ENCODE results near the gene CYB5D1. TPM values are rescaled to one million over a fixed set of nuclear protein-coding genes. Genes with fewer than 3 reads are reported as not detected.

Gene CYB5D1
- total RNA-seq, 1 donor from 2014 or later, result 21.1 TPM

- FAIRE-seq (no peak), DNase-seq (ENCODE audit: low read depth) (no peak)
- Histone ChIP-seq H3K4me3 (ENCODE audit: insufficient read depth, low read depth, low read length) (no peak overlapping the region), H3K79me2 (ENCODE audit: insufficient read depth, low read length) (peaks cover 20% of the 10 kb centered on the region), H4K20me1 (ENCODE audit: insufficient read depth, low read length) (peaks cover 52% of the 10 kb centered on the region), H2AFZ (ENCODE audit: low read depth, low read length) (no peak overlapping the region), H3K9me3 (ENCODE audit: insufficient read depth, low read depth, low read length) (no peaks in the 10 kb centered on the region), H3K36me3 (ENCODE audit: insufficient read depth, low read length) (peaks cover 11% of the 10 kb centered on the region), H3K27ac (ENCODE audit: low read depth, low read length) (no peak overlapping the region), H3K4me1 (ENCODE audit: insufficient read depth, low read length) (peaks cover 11% of the 10 kb centered on the region), H3K27me3 (ENCODE audit: insufficient read depth, low read length) (no peaks in the 10 kb centered on the region), H3K4me2 (ENCODE audit: low read length) (no peak overlapping the region), H3K9ac (ENCODE audit: low read length) (no peak overlapping the region)
- H3K4me3 Mint-ChIP-seq (ENCODE audit: unreplicated experiment), result peak overlapping the region; percentile 54
- no peaks in the 10 kb centered on the region for H3K27me3 Mint-ChIP-seq (ENCODE audit: low read depth, unreplicated experiment)
- no peaks in the 10 kb centered on the region for H3K9me3 Mint-ChIP-seq (ENCODE audit: unreplicated experiment)
- peaks cover 11% of the 10 kb centered on the region for H3K4me1 Mint-ChIP-seq (ENCODE audit: low read depth, unreplicated experiment)
- TF ChIP-seq EZH2 (IDR thresholded peaks at IDR 0.05; ENCODE audit: insufficient read depth, low read length) (no peak), CTCF (IDR thresholded peaks at IDR 0.05; ENCODE audit: insufficient read depth, low read depth, low read length) (no peak)
- H3K36me3 Mint-ChIP-seq (ENCODE audit: low read depth, unreplicated experiment), result peaks cover 19% of the 10 kb centered on the region
- H3K27ac Mint-ChIP-seq (ENCODE audit: unreplicated experiment), result peak overlapping the region; percentile 58
Measured at GRCh38 chr17:7849751-7850504, 7.9 kb upstream of the CYB5D1 start.

GRCh38 chr17:7850701-7851437 lies 6.9 kb upstream of the CYB5D1 start:
- H3K4me3 Mint-ChIP-seq (ENCODE audit: unreplicated experiment), result peak overlapping the region; percentile 57
- Histone ChIP-seq H3K27me3 (ENCODE audit: insufficient read depth, low read length) (no peaks in the 10 kb centered on the region), H3K4me2 (ENCODE audit: low read length) (no peak overlapping the region), H3K4me3 (ENCODE audit: insufficient read depth, low read depth, low read length) (no peak overlapping the region), H3K9ac (ENCODE audit: low read length) (no peak overlapping the region), H2AFZ (ENCODE audit: low read depth, low read length) (no peak overlapping the region), H3K27ac (ENCODE audit: low read depth, low read length) (no peak overlapping the region), H3K4me1 (ENCODE audit: insufficient read depth, low read length) (peaks cover 15% of the 10 kb centered on the region), H3K9me3 (ENCODE audit: insufficient read depth, low read depth, low read length) (no peaks in the 10 kb centered on the region), H3K79me2 (ENCODE audit: insufficient read depth, low read length) (peaks cover 14% of the 10 kb centered on the region), H3K36me3 (ENCODE audit: insufficient read depth, low read length) (peaks cover 11% of the 10 kb centered on the region), H4K20me1 (ENCODE audit: insufficient read depth, low read length) (peaks cover 44% of the 10 kb centered on the region)
- H3K4me1 Mint-ChIP-seq (ENCODE audit: low read depth, unreplicated experiment), result peaks cover 14% of the 10 kb centered on the region
- no peak overlapping the region for H3K27ac Mint-ChIP-seq (ENCODE audit: unreplicated experiment)
- H3K36me3 Mint-ChIP-seq (ENCODE audit: low read depth, unreplicated experiment), result peaks cover 24% of the 10 kb centered on the region
- H3K9me3 Mint-ChIP-seq (ENCODE audit: unreplicated experiment), result no peaks in the 10 kb centered on the region
- TF ChIP-seq CTCF (IDR thresholded peaks at IDR 0.05; ENCODE audit: insufficient read depth, low read depth, low read length) (no peak), EZH2 (IDR thresholded peaks at IDR 0.05; ENCODE audit: insufficient read depth, low read length) (no peak)
- H3K27me3 Mint-ChIP-seq (ENCODE audit: low read depth, unreplicated experiment), result no peaks in the 10 kb centered on the region
- FAIRE-seq (no peak), DNase-seq (ENCODE audit: low read depth) (no peak)

Data from astrocyte (in vitro differentiated cells and primary cell).